ENCODE results near the gene MEF2C. TPM values are rescaled to one million over a fixed set of nuclear protein-coding genes. Genes with fewer than 3 reads are reported as not detected.
"Not testable (repeated sequence)": the region's sequence is repeated elsewhere in the genome, so short reads cannot be mapped to it uniquely, and the experiment has no call there.

Gene MEF2C
- total RNA-seq, 1 donor from 2014 or later: under 0.01 TPM

- no peak for TF ChIP-seq CTCF (IDR thresholded peaks at IDR 0.05; ENCODE audit: insufficient read depth, low read length, severe bottlenecking)
- DNase-seq (ENCODE audit: low read depth): no peak
- no peak for FAIRE-seq
- Histone ChIP-seq H3K27me3 (ENCODE audit: control insufficient read depth, insufficient read depth, low read length) (no peaks in the 10 kb centered on the region), H3K4me3 (ENCODE audit: low read depth, low read length) (no peak overlapping the region), H3K36me3 (ENCODE audit: control insufficient read depth, insufficient read depth, low read length) (no peaks in the 10 kb centered on the region)
Observed at GRCh38 chr5:88867638-88868037, 15.3 kb downstream of the MEF2C start.

GRCh38 chr5:88863523-88863922 lies 19.5 kb downstream of the MEF2C start:
- DNase-seq (ENCODE audit: low read depth) (no peak), FAIRE-seq (no peak)
- no peak for TF ChIP-seq CTCF (IDR thresholded peaks at IDR 0.05; ENCODE audit: insufficient read depth, low read length, severe bottlenecking)
- Histone ChIP-seq H3K4me3 (ENCODE audit: low read depth, low read length) (no peak overlapping the region), H3K27me3 (ENCODE audit: control insufficient read depth, insufficient read depth, low read length) (no peaks in the 10 kb centered on the region), H3K36me3 (ENCODE audit: control insufficient read depth, insufficient read depth, low read length) (no peaks in the 10 kb centered on the region)

GRCh38 chr5:88862547-88863175 lies 20.3 kb downstream of the MEF2C start:
- Histone ChIP-seq H3K27me3 (ENCODE audit: control insufficient read depth, insufficient read depth, low read length) (no peaks in the 10 kb centered on the region), H3K4me3 (ENCODE audit: low read depth, low read length) (no peak overlapping the region), H3K36me3 (ENCODE audit: control insufficient read depth, insufficient read depth, low read length) (no peaks in the 10 kb centered on the region)
- FAIRE-seq (no peak), DNase-seq (ENCODE audit: low read depth) (no peak)
- TF ChIP-seq CTCF (IDR thresholded peaks at IDR 0.05; ENCODE audit: insufficient read depth, low read length, severe bottlenecking): no peak

- Histone ChIP-seq H3K27me3 (ENCODE audit: control insufficient read depth, insufficient read depth, low read length) (no peaks in the 10 kb centered on the region), H3K36me3 (ENCODE audit: control insufficient read depth, insufficient read depth, low read length) (no peaks in the 10 kb centered on the region), H3K4me3 (ENCODE audit: low read depth, low read length) (no peak overlapping the region)
- FAIRE-seq: no peak
- DNase-seq (ENCODE audit: low read depth): peak; percentile 71
- no peak for TF ChIP-seq CTCF (IDR thresholded peaks at IDR 0.05; ENCODE audit: insufficient read depth, low read length, severe bottlenecking)
Observed at GRCh38 chr5:88861231-88861630, 21.8 kb downstream of the MEF2C start.

- H3K36me3 ChIP-seq (ENCODE audit: control insufficient read depth, insufficient read depth, low read length): no peaks in the 10 kb centered on the region
- no peaks in the 10 kb centered on the region for H3K27me3 ChIP-seq (ENCODE audit: control insufficient read depth, insufficient read depth, low read length)
- H3K4me3 ChIP-seq (ENCODE audit: low read depth, low read length): no peak overlapping the region
- no peak for DNase-seq (ENCODE audit: low read depth)
- TF ChIP-seq CTCF (IDR thresholded peaks at IDR 0.05; ENCODE audit: insufficient read depth, low read length, severe bottlenecking): no peak
- no peak for FAIRE-seq
Observed at GRCh38 chr5:88860501-88860900, 22.5 kb downstream of the MEF2C start.

GRCh38 chr5:88858392-88858791 lies 24.6 kb downstream of the MEF2C start:
- H3K4me3 ChIP-seq (ENCODE audit: low read depth, low read length): no peak overlapping the region
- no peak for TF ChIP-seq CTCF (IDR thresholded peaks at IDR 0.05; ENCODE audit: insufficient read depth, low read length, severe bottlenecking)
- no peaks in the 10 kb centered on the region for H3K36me3 ChIP-seq (ENCODE audit: control insufficient read depth, insufficient read depth, low read length)
- no peak for DNase-seq (ENCODE audit: low read depth)
- no peak for FAIRE-seq
- no peaks in the 10 kb centered on the region for H3K27me3 ChIP-seq (ENCODE audit: control insufficient read depth, insufficient read depth, low read length)

- DNase-seq (ENCODE audit: low read depth); H3K27me3 ChIP-seq (ENCODE audit: control insufficient read depth, insufficient read depth, low read length); FAIRE-seq; H3K4me3 ChIP-seq (ENCODE audit: low read depth, low read length); H3K36me3 ChIP-seq (ENCODE audit: control insufficient read depth, insufficient read depth, low read length): not testable (repeated sequence)
Observed at GRCh38 chr5:88856381-88856780, 26.6 kb downstream of the MEF2C start.
